Lung (tissue), 12 donors: ENCODE data around the gene UST. TPM values are rescaled to one million over a fixed set of nuclear protein-coding genes. Genes with fewer than 3 reads are reported as not detected.
A peak's percentile ranks its signal among the peaks of the same experiment; 100 is the strongest.
"Not testable (repeated sequence)": the region's sequence is repeated elsewhere in the genome, so short reads cannot be mapped to it uniquely, and the experiment has no call there.

Experiments
- ATAC-seq: fragments of 200-7000 bp; cut with Tn5 transposase; one replicate; pipeline ENCODE4 v1.9.1; 2020; ENCODE audit warnings: moderate number of reproducible peaks; ENCODE audit not compliant: insufficient read depth, low FRiP score
- DNase-seq, 3 donors: peaks; one replicate each; pipeline ENCODE4 v3.0.0-alpha.2; 2013 to 2017
- H3K27ac ChIP-seq, 2 donors: one replicate each; pipeline ENCODE4 v1.5.1; 2013; ENCODE audit warnings: mild to moderate bottlenecking in 2 of 2, moderate library complexity in 2 of 2, control low read depth in 1 of 2, inconsistent platforms in 1 of 2, low read depth in 1 of 2, low read length in 1 of 2
- H3K27me3 ChIP-seq, 3 donors: one replicate each; pipeline ENCODE4 v1.5.1; 2013; ENCODE audit warnings: low read length in 2 of 3; ENCODE audit not compliant: control insufficient read depth in 3 of 3, insufficient read depth in 3 of 3
- H3K36me3 ChIP-seq, 4 donors: one replicate each; pipeline ENCODE4 v1.5.1; 2013; ENCODE audit warnings: low read length in 4 of 4, mild to moderate bottlenecking in 1 of 4, moderate library complexity in 1 of 4; ENCODE audit not compliant: control insufficient read depth in 4 of 4, insufficient read depth in 4 of 4
- H3K4me1 ChIP-seq, 5 donors: one replicate each; pipeline ENCODE4 v1.5.1; 2013; ENCODE audit warnings: low read length in 5 of 5, mild to moderate bottlenecking in 2 of 5, moderate library complexity in 1 of 5; ENCODE audit not compliant: control insufficient read depth in 5 of 5, insufficient read depth in 5 of 5
- H3K4me3 ChIP-seq: one replicate; pipeline ENCODE4 v1.5.1; 2013; ENCODE audit warnings: mild to moderate bottlenecking, control low read depth, moderate library complexity
- H3K9ac ChIP-seq, 2 donors: one replicate each; pipeline ENCODE4 v1.5.1; 2013; ENCODE audit warnings: low read length in 2 of 2, control low read depth in 1 of 2; ENCODE audit not compliant: insufficient read depth in 1 of 2
- H3K9me3 ChIP-seq, 4 donors: one replicate each; pipeline ENCODE4 v1.5.1; 2013; ENCODE audit warnings: low read length in 3 of 4, mild to moderate bottlenecking in 1 of 4, moderate library complexity in 1 of 4; ENCODE audit not compliant: control insufficient read depth in 4 of 4, insufficient read depth in 3 of 4
- WGBS, 2 donors: extraction: QIAGEN DNeasy Blood & Tissue Kit; methylation state at CpG; one replicate each; pipeline ENCODE4 v1.1.7; 2013; 5-methylcytosine and 5-hydroxymethylcytosine counted together
- polyA plus RNA-seq, 2 donors: library from polyadenylated mRNA; stranded (reverse); fragments of 200-250 nt; gene quantifications; one replicate each; pipeline ENCODE4 v1.2.1, GENCODE V29; 2013
- total RNA-seq, 2 donors: library from RNA; depleted of rRNA in 1 of 2; stranded (reverse); fragments of >200 nt in 1 of 2; gene quantifications; one replicate each; pipeline ENCODE4 v1.2.1, GENCODE V29; 2014 to 2021
- TF ChIP-seq, protein P1 (sequence below): IDR thresholded peaks from 2 replicates; pipeline ENCODE4 v1.5.1; 2012; ENCODE audit warnings: mild to moderate bottlenecking; ENCODE audit errors: control extremely low read depth, extremely low read depth
- donor health status: control.
- donor health status: control.
- donor health status: Bipolar disorder and iron deficiency.
- donor health status: healthy.
- donor health status: DM: yes; HTN: yes; CAD: no.

Gene UST
- total and polyA plus RNA-seq, 4 donors = 4.5 to 24.0 (median 7.1) TPM

DNA sequence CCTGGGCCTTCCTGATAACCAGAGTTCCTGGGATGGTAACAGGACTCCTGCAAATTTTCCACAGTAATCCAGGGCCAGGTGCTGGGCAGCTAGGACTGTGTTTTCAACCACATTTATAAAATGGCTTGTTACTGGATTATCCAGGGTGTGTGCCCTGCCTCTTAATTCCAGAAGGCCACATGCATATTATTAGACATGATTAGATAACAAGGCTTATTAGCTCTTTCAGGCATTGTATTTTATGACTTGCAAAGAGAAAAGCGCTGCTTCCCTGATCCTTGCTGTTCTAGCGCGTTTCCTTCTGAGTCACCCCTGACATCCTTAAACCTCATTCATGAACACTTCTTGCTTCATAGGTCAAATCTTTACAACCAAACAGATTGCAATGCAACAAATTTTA, 208.6 kb downstream of the UST start:
- H3K27me3 ChIP-seq = peaks cover 0 to 3% (median 0%) of the 10 kb centered on the region in 3 donors
- H3K9me3 ChIP-seq = no peaks in the 10 kb centered on the region
- DNase-seq (peak in 1 of 3 donors; percentile 12), ATAC-seq (no peak)
- no peak overlapping the region for H3K4me3 ChIP-seq
- peaks cover 0 to 51% (median 8%) of the 10 kb centered on the region in 5 donors for H3K4me1 ChIP-seq
- 94 to 96% methylated on average over 3 of the region's 3 CpGs for WGBS, 2 donors
- TF ChIP-seq, protein P1, sequence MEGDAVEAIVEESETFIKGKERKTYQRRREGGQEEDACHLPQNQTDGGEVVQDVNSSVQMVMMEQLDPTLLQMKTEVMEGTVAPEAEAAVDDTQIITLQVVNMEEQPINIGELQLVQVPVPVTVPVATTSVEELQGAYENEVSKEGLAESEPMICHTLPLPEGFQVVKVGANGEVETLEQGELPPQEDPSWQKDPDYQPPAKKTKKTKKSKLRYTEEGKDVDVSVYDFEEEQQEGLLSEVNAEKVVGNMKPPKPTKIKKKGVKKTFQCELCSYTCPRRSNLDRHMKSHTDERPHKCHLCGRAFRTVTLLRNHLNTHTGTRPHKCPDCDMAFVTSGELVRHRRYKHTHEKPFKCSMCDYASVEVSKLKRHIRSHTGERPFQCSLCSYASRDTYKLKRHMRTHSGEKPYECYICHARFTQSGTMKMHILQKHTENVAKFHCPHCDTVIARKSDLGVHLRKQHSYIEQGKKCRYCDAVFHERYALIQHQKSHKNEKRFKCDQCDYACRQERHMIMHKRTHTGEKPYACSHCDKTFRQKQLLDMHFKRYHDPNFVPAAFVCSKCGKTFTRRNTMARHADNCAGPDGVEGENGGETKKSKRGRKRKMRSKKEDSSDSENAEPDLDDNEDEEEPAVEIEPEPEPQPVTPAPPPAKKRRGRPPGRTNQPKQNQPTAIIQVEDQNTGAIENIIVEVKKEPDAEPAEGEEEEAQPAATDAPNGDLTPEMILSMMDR = no peak
- H3K27ac ChIP-seq = no peak overlapping the region
- no peak overlapping the region for H3K9ac ChIP-seq
- no peaks in the 10 kb centered on the region for H3K36me3 ChIP-seq

DNA sequence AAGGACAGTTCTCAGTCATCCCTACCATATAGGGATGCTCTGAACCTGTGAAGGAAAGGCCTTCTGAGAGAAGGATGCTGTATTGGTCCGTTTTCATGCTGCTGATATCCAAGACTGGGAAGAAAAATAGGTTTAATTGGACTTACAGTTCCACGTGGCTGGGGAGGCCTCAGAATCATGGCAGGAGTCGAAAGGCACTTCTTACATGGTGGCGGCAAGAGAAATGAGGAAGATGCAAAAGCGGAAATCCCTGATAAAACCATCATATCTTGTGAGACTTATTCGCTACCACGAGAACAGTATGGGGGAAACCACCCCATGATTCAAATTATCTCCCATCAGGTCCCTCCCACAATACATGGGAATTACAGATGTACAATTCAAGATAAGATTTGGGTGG, 209.3 kb downstream of the UST start:
- not testable (repeated sequence) for H3K27me3 ChIP-seq, ATAC-seq, H3K9me3 ChIP-seq, H3K36me3 ChIP-seq, H3K4me3 ChIP-seq, DNase-seq, H3K9ac ChIP-seq, H3K27ac ChIP-seq
- 94 to 97% methylated on average over 7 of the region's 7 CpGs for WGBS, 2 donors
- H3K4me1 ChIP-seq = peaks cover 0 to 51% (median 8%) of the 10 kb centered on the region in 5 donors

DNA sequence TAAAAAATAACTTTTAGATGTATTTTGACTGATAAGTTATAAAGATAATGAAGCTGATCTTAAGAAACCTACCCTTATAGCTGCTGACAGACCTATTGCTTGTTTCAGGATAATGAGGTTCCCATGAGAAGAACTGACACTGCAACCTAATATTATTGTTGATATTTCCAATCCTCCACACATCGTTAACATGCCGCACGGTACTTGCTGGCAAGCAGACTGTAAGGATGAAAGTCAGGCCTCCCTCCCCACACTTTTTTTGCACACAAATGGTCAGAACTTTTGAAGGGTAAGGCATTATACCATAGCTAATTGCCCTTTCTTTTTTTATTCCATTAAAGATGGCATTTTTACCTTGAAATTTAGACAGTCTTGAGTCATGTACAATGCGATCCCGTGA, 210.9 kb downstream of the UST start:
- no peak overlapping the region for H3K9ac ChIP-seq
- no peak overlapping the region for H3K27ac ChIP-seq
- no peaks in the 10 kb centered on the region for H3K9me3 ChIP-seq
- 81 to 87% methylated on average over 5 of the region's 5 CpGs for WGBS, 2 donors
- H3K4me3 ChIP-seq = no peak overlapping the region
- ATAC-seq (no peak), DNase-seq (peak in 2 of 3 donors; percentile 61 to 63)
- peaks cover 0 to 3% (median 0%) of the 10 kb centered on the region in 3 donors for H3K27me3 ChIP-seq
- peaks cover 0 to 40% (median 5%) of the 10 kb centered on the region in 5 donors for H3K4me1 ChIP-seq
- H3K36me3 ChIP-seq = no peaks in the 10 kb centered on the region
- TF ChIP-seq, protein P1 = no peak

DNA sequence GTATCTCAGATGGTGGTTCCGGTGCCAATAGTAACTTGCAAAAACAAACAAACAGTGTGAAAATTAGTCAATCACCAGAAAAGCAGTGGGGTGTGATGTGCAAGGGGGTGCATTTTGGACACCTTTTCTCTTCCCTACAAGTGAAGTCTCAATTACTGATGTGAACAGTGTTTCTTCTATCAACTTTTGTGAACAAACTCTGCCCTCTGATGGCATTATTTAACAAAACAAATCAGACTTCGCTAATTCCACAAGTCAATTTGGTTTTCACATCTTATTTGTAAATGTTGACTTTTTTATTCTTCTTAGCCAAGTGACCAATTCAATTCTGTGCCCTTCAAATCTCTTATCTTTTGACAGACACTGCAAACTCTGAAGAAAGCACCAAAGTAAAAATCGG, 212.2 kb downstream of the UST start:
- Histone ChIP-seq H3K27ac (no peak overlapping the region), H3K4me3 (no peak overlapping the region), H3K36me3 (no peaks in the 10 kb centered on the region), H3K9me3 (no peaks in the 10 kb centered on the region), H3K27me3 (peaks cover 0 to 3% (median 0%) of the 10 kb centered on the region in 3 donors), H3K9ac (no peak overlapping the region), H3K4me1 (peaks cover 0 to 35% (median 5%) of the 10 kb centered on the region in 5 donors)
- 66 to 82% methylated on average over 3 of the region's 3 CpGs for WGBS, 2 donors
- peak in 1 of 3 donors; percentile 51 for DNase-seq
- TF ChIP-seq, protein P1 = no peak
- ATAC-seq = no peak
